COR-L47 (cell line): ENCODE measurements around the gene SAE1.
"Not testable (repeated sequence)": the region's sequence is repeated elsewhere in the genome, so short reads cannot be mapped to it uniquely, and the experiment has no call there.

Source experiments
- DNase-seq: peaks from one replicate; lab custom pipeline; 2025; lab: John Stamatoyannopoulos, UW

Gene SAE1

GRCh38 chr19:47240996-47241918 lies 110.6 kb downstream of the SAE1 start:
- DNase-seq = peak; percentile 92

- no peak for DNase-seq
These were observed 111.4 kb downstream of the SAE1 start for GRCh38 chr19:47241919-47242577.

DNA sequence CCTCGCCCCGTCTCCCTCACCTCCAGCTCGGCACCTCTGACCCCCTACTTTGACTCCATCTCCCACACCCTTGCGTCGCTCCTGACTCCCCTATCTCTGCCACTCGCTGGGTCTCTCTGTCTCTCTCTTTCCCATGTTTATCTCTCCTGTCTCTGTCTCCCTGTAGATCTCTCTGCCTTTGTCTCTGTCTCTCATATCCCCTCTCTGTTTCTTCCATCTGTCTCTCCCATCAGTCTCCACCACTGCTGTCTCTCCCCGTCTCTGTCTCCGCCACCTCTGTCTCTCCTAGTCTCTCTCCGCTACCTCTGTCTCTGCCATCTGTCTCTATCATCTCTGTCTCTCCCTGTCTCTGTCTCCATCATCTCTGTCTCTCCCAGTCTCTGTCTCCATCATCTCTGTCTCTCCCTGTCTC lies 112.7 kb downstream of the SAE1 start:
- DNase-seq = no peak

- DNase-seq = peak; percentile 89
These were observed 113.3 kb downstream of the SAE1 start for GRCh38 chr19:47243776-47244547.

- no peak for DNase-seq
These were observed 116.8 kb downstream of the SAE1 start for GRCh38 chr19:47247308-47247990.

DNA sequence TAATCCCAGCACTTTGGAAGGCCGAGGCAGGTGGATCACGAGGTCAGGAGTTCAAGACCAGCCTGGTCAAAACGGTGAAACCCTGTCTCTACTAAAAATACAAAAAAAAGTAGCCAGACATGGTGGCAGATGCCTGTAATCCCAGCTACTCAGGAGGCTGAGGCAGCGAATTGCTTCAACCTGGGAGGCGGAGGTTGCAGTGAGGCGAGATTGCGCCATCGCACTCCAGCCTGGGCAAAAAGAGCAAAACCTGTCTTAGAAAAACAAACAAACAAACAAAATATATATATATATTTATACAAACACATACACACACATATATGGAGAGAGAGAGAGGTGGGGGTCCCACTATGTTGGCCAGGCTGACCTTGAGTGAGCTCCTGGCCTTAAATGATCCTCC lies 122.4 kb downstream of the SAE1 start:
- not testable (repeated sequence) for DNase-seq

GRCh38 chr19:47253467-47253881 lies 122.8 kb downstream of the SAE1 start:
- no peak for DNase-seq

DNA sequence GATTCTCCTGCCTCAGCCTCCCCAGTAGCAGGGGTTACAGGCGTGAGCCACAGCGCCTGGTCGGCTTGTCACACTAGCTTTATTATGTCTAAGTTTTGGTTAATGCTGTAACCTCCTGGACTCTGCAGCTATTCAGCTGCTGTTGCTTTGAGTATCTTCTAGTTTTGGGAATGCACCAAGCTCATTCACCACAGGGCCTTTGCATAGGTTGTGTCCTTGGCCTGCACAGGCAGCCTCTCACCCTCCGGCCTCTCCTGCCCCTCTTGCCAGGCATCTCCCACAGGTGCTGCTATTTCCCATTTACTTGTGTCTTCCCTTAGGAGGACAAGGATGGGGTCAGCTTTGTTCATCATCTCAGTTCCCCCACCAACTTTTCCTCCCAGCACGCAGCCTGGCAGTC lies 123.3 kb downstream of the SAE1 start:
- no peak for DNase-seq

DNA sequence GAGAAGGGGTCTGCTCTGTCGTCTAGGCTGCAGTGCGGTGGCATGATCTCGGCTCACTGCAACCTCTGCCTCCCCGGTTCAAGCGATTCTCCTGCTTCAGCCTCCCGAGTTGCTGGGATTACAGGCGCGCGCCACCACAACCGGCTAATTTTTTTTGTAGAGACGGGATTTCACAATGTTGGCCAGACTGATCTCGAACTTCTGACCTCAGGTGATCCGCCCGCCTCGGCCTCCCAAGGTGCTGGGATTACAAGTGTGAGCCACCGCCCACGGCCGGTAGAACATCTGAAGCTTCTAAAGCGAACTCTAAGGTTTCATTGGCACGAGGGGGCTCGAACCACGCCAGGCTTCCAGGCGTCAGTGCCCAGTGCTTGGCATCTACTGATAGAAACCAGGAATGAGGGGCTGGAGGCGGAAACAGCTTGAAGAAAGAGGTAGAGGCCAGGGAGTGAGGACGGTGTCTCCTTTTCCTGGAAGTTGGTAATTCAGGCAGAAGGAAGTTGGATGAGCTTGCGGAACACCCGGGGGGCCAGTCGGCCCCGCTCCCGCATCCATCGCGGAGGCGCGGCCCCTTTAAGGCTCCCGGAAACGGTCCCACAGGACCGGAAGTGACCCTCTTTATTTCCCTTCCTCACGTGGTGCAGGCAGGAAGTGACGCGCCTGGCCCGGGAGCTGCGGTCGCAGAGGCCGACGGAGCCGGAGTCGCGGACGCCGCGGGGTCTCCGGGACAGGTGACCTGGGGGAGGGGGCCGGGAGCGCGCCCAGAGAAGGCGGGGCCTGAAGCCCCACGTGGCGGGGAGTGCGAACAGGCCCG lies 125.5 kb downstream of the SAE1 start, which contains the start of gene CCDC9:
CCDC9 (plus strand) TSS at position 647 of the 814 bp plus-strand sequence. CDS start 1,876 bp downstream, outside the sequence.
- peak; percentile 96 for DNase-seq

DNA sequence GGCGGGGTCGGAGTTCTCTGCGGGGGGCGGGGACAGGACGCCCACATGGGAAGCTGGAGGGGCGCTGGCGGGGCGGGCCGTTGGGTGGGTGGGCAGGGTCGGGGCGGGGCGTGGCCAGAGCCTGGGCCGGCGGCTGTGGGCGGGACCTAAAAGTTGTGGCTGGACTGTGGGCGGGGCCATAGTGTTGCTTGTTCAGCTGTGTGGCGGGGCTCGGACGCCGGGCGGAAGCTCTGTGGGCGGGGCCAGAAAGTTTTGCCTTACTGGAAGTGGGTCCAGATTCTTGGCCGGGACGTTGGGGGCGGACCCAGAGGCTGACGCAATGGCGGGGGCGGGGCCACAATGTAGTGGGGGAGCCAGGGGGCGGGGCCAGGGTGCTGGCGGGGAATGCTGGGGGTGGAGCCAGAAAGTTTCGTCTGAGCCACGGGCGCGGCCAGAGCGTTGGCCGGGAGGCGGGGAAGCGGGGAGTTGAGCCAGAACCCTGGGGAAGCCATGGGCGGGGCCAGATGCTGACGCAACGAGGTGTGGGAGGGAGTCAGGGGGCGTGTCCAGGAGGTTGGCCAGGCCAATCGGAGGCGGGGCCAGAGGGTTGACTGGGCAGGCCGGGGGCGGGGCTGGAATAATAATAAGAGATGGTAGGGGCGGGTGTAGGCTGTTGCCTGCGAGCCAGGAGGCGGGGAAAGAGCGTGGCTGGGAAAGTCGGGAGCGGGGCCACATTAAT lies 126.2 kb downstream of the SAE1 start:
- peak; percentile 100 for DNase-seq

- no peak for DNase-seq
These were observed 127.0 kb downstream of the SAE1 start for GRCh38 chr19:47257411-47258169.

GRCh38 chr19:47258434-47258833 lies 127.8 kb downstream of the SAE1 start:
- DNase-seq = no peak

GRCh38 chr19:47258895-47259555 lies 128.4 kb downstream of the SAE1 start:
- DNase-seq = no peak
